Activated naive CD4-positive, alpha-beta T cell (primary cell): ENCODE results near the gene ANLN.
"Not testable (repeated sequence)": the region's sequence is repeated elsewhere in the genome, so short reads cannot be mapped to it uniquely, and the experiment has no call there.

Experiments
- DNase-seq, 4 experiments: peaks; one replicate each; lab custom pipeline; 2025; lab: John Stamatoyannopoulos, UW

ANLN gene

DNA sequence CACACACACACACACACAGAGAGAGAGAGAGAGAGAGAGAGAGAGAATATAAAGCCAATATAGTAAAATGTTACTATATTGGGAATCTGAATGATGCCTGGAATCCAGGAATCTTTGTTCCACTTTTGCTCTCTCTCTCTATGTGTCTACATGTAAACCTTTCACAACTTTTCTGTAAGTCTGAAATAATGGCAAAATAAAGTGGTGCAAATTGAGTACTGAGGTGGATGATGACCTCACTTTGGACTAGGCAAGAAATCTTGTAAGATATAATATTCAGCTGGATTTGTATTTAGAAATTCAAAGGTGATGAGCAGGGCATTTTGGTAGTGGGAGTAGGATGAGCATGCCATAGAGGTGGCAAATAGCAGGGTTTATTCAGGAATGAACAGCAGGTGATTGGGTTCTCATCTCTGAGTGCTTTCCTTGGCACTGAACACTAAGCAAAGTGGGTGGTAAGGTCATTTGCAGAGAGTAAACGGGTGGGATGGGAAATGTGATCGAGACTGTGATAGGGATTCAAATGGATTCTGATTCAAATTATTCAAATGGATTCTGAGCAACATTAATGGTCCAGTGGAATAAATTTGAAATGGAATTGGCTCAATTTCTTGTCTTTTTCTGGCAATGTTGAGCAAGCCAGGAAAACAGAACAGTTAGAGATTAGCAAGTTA, 9.7 kb upstream of the ANLN start:
- no peak for DNase-seq

DNA sequence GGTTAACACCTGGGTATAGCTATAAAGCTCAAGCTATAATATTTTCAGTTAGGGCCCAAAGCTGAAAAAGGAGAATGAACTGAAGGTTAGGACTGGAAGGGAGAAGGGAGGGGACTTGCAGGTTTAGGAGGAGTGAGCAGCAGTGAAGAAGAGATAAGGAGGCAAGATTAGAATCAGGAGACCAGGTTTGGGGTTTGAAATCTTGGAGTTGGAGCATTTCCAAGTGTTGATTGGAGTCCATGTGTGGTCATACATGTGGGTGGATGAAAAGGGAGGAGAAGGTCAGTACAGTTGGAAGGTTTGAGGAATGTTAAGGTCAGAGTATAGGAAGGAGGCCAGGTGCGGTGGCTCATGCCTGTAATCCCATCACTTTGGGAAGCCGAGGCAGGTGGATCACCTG, 8.6 kb upstream of the ANLN start:
- no peak for DNase-seq

DNA sequence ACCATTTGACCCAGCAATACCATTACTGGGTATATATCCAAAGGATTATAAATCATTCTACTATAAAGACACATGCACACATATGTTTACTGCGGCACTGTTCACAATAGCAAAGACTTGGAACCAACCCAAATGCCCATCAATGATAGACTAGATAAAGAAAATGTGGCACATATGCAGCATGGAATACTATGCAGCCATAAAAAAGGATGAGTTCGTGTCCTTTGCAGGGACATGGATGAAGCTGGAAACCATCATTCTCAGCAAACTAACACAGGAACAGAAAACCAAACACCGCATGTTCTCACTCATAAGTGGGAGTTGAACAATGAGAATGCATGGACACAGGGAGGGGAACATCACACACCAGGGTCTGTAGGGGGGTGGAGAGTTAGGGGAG, 6.4 kb upstream of the ANLN start:
- not testable (repeated sequence) for DNase-seq

DNA sequence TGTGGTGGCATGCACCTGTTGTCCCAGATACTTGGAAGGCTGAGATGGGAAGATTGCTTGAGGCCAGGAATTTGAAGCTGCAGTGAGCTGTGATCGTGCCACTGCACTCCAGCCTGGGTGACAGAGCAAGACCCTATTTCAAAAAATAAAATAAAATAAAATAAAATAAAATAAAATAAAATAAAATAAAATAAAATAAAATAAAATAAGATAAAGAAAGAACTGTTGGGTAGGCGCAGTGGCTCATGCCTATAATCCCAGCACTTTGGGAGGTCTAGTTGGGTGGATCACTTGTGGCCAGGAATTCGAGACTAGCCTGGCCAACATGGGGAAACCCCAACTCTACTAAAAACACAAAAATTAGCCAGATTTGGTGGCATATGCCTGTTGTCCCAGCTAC, 4.0 kb upstream of the ANLN start:
- DNase-seq: not testable (repeated sequence)

DNA sequence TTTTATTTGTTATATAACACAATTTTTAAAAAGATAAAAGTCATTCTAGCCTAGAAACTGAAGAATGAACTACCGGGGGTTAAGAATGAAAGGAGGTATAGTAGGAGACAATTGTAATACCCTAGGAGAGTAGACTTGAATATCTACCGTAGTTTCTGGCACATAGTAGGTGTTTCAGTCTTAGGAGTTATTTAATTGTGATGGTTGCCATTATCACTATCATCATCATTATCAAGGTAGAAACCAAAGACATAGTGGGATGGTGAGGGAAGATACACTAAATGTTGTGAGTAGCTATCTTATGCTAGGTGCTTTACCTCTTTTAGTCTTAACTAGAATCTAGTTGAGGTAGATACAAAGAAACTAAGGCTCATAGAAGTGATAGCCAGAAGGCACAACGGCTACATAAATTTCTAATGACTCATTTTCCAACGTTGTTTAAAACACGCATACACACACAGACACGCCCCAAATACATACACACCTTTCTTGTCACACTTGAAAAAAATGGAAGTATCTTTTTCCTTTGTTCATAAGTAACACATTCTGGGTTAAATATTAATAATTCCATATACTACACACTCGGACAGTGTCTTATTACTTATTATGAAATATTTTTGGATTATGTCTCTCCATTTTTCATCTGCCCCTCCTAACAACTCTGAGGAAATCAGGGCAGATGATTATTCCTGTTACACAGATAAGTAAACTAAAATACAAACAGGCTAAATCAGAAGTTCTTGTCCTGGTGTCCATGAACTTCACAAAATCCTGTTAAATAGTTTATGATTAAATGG, 2.0 kb upstream of the ANLN start:
- DNase-seq: no peak

DNA sequence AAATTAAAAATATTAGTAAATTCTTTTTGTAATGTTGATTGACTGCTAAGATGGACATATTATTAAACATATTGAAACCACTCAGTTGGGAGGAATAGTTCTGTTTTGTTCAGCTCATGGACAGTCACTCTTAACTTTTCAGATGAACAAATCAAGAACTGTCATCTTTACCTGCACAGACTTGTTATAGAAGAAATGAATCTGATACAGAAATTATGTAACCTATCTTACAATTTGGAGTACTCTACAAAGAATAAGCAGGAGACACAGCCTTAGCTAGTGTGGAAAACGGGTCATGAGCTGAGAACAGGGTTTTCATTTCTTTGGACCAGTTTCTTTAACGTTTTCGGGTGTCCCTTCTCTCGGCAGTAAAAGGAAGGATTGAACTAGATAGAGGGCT, 1.2 kb upstream of the ANLN start:
- no peak for DNase-seq

DNA sequence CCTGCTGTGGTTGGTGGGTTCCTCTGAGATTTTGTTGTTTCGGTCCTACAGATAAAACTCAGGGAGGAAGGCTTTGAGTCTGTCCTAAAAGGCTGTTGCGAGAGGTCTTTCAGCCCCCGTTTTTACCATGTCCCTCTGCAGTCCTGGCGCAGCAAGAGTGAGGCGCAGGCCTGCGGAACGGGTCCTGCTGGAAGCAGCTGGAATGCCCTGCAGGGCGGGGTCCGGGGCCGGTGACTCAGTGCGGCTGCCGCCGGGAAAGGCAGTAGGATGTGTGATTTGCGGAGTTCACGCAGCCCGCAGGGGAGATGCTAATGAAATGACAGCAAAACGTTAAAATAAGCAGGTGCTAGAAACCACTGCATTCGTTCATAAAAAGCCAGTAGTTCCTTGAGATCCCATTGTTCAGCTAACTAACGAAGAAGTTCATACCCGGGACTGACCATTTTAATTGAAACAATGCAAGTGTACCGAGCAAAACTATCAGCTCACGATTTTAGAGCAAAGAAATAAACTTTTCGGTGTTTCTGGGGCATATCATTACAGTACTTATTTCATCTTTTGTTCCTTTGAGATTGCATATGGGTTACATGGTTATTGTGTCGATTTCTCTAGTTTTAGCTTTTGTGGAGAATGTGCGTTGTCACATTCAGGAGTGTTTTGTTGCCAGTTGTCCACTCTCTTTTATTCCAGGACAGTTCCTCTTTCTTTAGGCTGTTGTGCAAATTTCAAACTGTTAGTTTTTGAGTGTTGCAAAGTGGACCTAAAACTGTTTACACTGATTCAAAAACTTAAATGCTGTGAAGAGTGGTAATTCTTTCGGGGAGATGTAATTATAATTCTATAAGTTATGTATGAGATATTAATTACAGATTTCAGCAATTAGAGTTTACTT, 783 bp downstream of the ANLN start:
- DNase-seq: peak in 3 of 4 experiments; percentile 5 to 12 (median 7)

DNA sequence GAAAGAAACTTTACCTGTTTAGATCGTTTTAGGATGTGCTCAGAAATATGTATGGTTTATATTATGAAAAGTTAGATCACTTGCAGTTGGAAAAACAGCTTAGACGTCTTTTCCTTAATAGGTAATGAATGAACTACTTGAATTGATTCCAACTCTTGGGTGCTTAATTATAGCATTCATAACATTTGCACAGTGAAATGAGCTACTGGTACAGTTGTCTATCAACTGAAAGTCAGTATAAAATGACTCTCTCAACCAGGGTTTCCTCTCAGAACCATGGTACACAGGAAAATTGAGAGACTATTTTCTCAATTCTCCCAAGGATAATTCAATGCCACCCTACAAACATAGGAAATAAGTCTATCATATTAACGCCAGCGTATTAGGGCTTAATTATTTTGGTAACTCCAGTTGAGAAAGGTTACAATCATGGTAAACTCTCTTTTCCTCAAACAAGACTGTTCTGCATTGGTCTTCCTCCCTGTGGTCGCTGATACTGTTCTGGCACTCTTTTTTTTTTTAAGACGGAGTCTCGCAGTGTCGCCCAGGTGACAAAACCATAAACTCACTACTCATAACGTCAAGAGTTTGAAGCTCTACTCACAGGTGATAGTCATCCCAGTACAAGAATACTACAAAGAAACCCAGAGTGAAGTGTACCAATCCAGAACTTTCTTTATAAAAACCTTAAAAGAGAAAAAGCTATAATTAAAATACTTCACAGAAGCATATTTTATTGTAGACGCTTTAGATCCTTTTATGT, 2.0 kb downstream of the ANLN start:
- DNase-seq: no peak

DNA sequence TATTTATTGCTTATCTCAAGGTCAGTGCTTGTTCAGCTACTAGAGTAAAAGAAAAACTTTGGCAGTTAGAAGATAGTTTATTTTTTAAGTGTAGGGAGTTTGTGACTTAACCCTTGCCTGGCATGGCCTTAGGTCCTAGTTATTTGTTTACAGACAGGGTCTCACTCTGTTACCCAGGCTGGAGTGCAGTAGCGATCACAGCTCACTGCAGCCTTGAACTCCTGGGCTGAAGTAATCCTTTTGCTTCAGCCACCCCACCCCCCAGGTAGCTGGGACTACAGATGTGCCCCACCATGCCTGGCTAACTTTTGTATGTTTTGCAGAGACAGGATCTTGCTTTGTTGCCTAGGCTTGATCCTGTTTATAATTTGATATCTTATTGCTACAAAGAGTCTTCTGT, 4.2 kb downstream of the ANLN start:
- no peak for DNase-seq

DNA sequence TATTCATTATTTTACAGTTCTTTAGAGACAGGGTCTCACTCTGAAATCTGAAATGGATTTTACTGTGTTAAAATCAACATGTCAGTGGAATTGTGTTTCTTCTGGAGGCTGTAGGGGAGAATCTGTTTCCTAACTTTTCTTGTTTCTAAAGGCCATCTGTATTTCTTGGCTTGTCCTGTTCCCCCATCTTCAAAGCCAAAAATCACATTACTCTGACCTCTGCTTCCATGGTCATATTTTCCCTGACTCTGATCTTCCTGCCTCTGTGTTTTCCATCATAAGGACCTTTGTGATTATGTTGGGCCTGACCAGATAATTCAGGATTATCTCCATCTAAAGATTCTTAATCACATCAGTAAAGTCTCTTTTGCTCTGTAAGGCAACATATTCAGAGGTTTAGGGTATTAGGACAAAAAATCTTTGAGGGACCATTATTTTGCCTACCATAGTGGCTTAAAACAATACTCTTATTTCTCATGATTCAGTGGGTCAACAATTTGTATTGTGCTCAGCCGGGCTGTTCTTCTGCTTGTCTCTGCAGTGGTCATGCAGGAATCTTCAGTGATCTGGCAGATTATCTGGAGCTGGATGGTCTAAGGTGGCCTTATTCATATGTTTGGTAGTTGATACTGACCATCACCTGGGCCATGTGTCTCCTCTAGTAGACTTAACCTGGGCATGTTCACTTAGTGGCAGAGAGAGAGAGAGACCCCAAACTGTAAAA, 5.7 kb downstream of the ANLN start:
- DNase-seq: no peak

DNA sequence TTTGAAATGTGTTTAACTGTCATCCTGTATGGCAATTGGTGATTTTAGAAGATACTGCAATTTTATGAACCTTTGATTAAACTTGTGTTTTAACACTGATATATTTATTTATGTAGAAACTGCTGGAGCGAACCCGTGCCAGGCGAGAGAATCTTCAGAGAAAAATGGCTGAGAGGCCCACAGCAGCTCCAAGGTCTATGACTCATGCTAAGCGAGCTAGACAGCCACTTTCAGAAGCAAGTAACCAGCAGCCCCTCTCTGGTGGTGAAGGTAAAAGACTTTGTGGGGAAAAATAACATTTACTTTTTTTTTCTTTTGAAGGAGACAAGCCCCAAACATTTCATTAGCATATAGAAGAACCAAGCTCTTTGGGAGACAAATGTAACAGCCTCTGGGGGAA, 6.5 kb downstream of the ANLN start:
- DNase-seq: no peak

DNA sequence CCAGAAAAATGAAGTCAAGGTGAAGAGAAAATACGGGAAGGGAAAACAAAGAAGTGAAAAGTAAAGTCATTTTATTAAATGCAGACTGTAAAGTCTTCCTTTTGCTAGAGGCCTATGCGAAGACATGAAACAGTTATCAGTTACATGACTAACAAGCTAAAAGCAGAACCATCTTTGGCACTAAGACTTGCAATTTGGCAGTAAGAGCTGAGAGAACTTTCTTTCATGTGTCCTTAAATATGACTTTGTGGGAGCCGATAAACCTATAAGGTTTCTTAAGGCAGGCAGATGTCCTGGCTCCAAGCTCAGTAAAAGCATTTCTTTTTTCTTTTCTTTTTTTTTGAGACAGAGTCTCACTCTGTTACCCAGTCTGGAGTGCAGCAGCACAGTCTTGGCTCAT, 10.4 kb downstream of the ANLN start:
- DNase-seq: no peak

DNA sequence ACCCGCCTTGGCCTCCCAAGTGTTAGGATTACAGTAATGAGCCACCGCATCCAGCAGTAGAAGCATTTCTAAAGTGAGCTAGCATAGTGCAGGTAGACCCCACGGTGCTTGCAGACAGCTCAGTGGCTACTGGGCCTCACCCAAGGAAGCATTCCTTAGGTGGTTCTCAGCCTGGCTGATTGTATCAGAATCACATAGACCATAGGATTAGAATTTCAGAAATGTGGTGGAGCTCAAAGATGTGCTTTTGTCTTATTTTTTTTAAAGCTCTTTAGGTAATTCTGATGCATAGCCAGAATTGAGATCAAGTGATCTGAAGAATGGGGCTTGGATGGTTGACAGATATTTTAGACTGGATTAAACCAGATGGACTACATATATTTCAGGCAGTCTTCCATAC, 10.9 kb downstream of the ANLN start:
- DNase-seq: no peak

DNA sequence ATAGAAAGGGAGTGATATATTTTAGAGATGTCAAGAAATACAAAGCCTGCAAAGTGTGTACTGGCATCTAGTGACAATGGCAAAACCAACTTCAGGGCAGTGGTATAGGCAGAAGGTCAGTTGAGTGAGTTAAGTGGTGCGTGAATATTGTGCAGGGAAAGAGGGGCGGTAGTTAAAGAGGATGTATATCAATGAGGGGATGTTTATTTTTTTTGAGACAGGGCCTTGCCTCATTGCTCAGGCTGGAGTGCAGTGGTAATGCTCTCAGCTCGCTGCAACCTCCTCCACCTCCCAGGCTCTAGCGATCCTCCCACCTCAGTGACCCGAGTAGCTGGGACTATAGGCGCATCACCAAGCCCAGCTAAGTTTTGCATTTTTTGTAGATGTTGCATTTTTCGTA, 13.8 kb downstream of the ANLN start:
- no peak for DNase-seq

DNA sequence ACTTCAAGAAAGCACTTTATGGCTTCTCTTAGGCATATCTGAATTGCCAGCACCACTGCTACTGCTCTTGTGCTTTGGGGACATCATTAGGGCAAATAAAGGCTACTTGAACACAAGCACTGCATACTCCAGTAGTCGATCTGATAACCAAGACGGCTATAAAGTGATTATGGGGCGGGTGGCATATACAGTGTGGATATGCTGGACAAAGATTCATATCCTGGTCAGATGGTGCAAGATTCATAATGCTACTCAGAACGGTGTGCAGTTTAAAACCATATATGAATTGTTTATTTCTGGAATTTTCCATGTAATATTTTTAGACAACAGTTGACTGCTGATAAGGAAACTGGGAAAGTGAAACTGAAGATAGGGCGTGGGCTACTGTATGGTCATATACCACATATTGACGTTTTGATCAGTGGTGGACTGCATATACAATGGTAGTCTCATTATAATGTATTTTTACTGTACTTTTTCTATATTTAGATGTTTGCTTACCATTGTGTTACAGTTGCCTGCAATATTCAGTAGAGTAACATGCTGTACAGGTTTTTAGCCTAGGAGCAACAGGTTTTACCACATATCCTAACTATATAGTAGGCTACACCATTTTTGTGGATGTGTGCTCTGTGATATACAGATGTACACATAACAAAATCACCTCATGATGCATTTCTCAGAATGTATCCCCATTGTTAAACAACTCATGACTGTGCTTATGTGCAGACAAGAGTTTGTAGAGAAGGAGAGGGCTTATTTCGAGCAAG, 15.2 kb downstream of the ANLN start:
- no peak for DNase-seq

DNA sequence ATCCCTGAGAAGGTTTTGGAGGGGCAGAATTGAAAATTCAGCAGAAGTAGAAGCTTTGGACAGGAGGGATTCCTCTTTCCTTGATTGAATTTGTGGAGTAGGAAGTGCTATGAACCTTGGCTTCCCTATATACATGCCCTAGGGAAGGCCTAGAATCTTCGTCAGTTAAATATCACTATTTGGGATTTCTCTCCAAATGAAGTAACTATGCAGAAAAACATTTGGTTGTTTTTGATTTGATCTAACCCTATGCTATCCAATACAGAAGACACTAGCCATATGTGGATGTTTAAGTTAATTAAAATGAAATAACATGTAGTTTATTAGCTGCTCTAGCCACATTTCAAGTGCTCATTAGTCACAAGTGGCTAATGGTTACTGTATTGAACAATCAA, 15.7 kb downstream of the ANLN start:
- DNase-seq: no peak

DNA sequence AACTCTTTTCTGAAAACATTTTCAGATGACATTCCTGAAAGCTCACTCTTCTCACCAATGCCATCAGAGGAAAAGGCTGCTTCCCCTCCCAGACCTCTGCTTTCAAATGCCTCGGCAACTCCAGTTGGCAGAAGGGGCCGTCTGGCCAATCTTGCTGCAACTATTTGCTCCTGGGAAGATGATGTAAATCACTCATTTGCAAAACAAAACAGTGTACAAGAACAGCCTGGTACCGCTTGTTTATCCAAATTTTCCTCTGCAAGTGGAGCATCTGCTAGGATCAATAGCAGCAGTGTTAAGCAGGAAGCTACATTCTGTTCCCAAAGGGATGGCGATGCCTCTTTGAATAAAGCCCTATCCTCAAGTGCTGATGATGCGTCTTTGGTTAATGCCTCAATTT, 16.5 kb downstream of the ANLN start:
- no peak for DNase-seq

DNA sequence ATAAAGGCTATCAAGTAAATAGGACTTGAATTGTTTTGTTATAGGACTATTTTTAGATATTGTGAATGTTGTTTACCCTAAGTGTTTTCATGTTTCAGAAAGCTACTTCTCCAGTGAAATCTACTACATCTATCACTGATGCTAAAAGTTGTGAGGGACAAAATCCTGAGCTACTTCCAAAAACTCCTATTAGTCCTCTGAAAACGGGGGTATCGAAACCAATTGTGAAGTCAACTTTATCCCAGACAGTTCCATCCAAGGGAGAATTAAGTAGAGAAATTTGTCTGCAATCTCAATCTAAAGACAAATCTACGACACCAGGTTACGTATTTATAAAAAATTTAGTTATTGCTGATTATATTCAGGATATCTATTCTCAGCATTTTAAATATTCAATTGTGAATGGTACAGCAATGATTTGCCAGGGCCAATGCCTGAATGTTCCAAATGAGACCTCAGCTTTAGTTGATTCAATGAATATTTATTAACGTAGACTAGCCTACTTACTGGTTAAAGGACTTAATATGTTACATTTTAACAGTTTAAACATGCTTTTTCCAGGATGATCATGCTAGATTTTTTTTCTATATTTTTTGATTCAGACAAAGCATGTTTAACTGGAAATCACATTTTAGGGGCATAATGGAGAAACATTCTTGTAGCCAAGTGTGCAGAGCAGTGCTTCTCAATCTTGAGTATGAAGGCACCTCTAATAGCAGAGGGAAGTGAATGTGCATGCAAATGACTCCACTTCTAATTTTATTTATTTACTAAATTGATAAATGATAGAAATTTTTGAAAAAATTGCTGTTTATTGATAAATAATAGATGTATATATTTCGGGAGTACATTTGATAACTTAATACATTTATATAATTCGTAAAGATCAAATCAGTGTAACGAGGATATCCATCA, 18.2 kb downstream of the ANLN start:
- DNase-seq: no peak

DNA sequence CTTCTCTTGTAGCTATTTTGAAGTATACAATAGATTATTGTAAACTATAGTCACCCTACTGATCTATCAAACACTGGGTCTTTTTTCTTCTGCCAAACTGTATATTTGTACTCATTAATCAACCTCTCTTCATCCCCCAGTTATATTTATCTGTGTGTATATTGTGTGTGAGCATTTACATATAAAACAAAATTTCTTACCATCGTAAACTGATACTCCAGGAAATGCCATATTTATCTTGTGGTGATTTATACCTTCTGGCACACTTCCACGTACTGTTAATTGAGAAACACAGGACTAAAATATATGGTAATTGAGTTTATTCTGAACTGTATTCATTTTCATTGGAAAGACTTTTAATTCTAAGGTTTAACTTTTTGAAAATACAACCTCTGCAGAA, 18.9 kb downstream of the ANLN start:
- DNase-seq: no peak

DNA sequence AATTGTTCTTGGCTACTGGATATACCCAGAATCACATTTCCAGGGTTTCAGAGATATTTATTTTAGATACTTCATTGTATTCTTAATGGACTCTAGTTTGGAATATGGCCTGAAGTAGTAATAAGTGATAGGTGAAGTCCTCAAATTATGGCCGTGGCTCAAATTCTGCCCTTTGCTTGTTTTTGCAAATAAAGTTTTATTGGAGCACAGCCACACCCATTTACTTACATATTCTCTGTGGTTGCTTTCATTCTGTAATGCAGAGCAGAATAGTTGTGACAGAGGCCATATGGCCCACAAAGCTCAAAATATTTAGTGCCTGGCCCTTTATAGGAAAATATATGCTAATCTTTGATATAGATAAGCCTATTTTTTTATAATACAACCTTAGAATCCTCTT, 19.5 kb downstream of the ANLN start:
- DNase-seq: no peak
